22Rv1 (cell line): Measurements from ENCODE around the gene SPOCK1.

ENCODE experiments used
- ZFX ChIP-seq: fragments of 450-650 bp; IDR thresholded peaks from 2 replicates; pipeline ENCODE4 v1.6.1; 2017; ENCODE audit warnings: antibody characterized with exemption, borderline replicate concordance
- TF ChIP-seq, protein P1 (sequence below): fragments of 450-650 bp; IDR thresholded peaks from 2 replicates; pipeline ENCODE4 v1.5.1; 2017; ENCODE audit warnings: mild to moderate bottlenecking

DNA sequence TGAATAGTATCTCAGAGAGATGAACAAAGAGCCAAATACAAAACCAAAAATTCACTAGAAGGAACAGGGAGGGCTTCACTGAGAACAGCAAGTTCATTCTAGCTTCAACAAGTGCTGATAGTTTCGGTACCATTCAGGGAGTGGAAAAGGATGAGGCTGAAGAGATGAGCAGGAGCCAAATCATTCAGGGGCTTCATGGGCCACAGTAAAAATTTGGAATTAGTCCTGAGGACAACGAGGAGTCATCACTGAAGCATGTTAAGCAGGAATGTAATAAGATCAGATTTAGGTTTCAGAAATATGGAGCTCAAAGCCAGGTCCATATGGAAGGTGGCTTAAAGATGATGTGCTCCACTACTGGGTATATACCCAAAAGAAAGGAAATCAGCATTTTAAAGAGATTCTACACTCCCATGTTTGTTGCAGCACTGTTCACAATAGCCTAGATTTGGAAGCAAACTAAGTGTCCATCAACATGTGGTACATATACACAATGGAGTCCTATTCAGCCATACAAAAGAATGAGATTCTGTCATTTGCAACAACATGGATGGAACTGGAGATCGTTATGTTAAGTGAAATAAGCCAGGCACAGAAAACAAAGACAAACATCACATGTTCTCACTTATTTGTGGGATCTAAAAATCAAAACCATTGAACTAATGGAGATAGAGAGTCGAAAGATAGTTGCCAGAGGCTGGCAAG is 36.2 kb downstream of the SPOCK1 start:
- TF ChIP-seq, protein P1, sequence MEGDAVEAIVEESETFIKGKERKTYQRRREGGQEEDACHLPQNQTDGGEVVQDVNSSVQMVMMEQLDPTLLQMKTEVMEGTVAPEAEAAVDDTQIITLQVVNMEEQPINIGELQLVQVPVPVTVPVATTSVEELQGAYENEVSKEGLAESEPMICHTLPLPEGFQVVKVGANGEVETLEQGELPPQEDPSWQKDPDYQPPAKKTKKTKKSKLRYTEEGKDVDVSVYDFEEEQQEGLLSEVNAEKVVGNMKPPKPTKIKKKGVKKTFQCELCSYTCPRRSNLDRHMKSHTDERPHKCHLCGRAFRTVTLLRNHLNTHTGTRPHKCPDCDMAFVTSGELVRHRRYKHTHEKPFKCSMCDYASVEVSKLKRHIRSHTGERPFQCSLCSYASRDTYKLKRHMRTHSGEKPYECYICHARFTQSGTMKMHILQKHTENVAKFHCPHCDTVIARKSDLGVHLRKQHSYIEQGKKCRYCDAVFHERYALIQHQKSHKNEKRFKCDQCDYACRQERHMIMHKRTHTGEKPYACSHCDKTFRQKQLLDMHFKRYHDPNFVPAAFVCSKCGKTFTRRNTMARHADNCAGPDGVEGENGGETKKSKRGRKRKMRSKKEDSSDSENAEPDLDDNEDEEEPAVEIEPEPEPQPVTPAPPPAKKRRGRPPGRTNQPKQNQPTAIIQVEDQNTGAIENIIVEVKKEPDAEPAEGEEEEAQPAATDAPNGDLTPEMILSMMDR = no peak
- TF ChIP-seq ZFX = no peak
